Measurements from ENCODE around the gene RPS26. TPM values are rescaled to one million over a fixed set of nuclear protein-coding genes. Genes with fewer than 3 reads are reported as not detected.

Gene RPS26
- 317 and 566 TPM in 2 replicates for total RNA-seq

GRCh38 chr12:56041552-56042429 is at the start of gene RPS26:
Gene RPS26 (plus strand): TSS chr12:56041918. CDS start chr12:56042167, 249 bp downstream.

GRCh38 chr12:55996715-55997534 is 44.8 kb upstream of the RPS26 start, which contains the start of gene SUOX:
Gene SUOX (plus strand): TSS chr12:55997276. CDS start chr12:56002222, 4,946 bp downstream.

GRCh38 chr12:56020423-56021184 is 21.1 kb upstream of the RPS26 start, which contains the start of gene IKZF4:
Gene IKZF4 (plus strand): TSS chr12:56021043. CDS start chr12:56021494, 451 bp downstream.

GRCh38 chr12:56079723-56080555 is 38.2 kb downstream of the RPS26 start, which contains the start of gene ERBB3:
Gene ERBB3 (plus strand): TSS chr12:56080165. CDS start chr12:56080301, 136 bp downstream.

Other genes starting within 250 kb of the RPS26 start
- 62.7 and 67.1 TPM in 2 replicates for gene SARNP, start 224.2 kb upstream of the RPS26 start, total RNA-seq
- gene ORMDL2, start 223.9 kb upstream of the RPS26 start, total RNA-seq, result 8.5 and 15.4 TPM in 2 replicates
- 27.6 and 32.8 TPM in 2 replicates for gene DNAJC14, start 212.3 kb upstream of the RPS26 start, total RNA-seq
- 36.8 and 37.2 TPM in 2 replicates for gene MMP19, start 199.0 kb upstream of the RPS26 start, total RNA-seq
- 24.9 and 29.9 TPM in 2 replicates for gene PYM1, start 114.0 kb upstream of the RPS26 start, total RNA-seq
- 39.6 and 47.5 TPM in 2 replicates for gene DGKA, start 110.8 kb upstream of the RPS26 start, total RNA-seq
- 0.44 and 0.68 TPM in 2 replicates for gene PMEL, start 75.9 kb upstream of the RPS26 start, total RNA-seq
- 5.7 and 10.3 TPM in 2 replicates for gene CDK2, start 75.1 kb upstream of the RPS26 start, total RNA-seq
- gene RAB5B, start 67.8 kb upstream of the RPS26 start, total RNA-seq, result 60.3 and 66.4 TPM in 2 replicates
- gene SUOX, start 44.6 kb upstream of the RPS26 start, total RNA-seq, result 13.0 and 18.5 TPM in 2 replicates
- gene IKZF4, start 20.9 kb upstream of the RPS26 start, total RNA-seq, result 2.6 and 4.5 TPM in 2 replicates
- 0.39 TPM in 1 of 2 replicates, not detected in the other for gene ERBB3, start 38.2 kb downstream of the RPS26 start, total RNA-seq
- 72.1 and 74.9 TPM in 2 replicates for gene PA2G4, start 62.6 kb downstream of the RPS26 start, total RNA-seq
- 2,429 and 4,110 TPM in 2 replicates for gene RPL41, start 74.7 kb downstream of the RPS26 start, total RNA-seq
- 3.8 and 4.0 TPM in 2 replicates for gene ZC3H10, start 76.3 kb downstream of the RPS26 start, total RNA-seq
- gene ESYT1, start 86.3 kb downstream of the RPS26 start, total RNA-seq, result 112 and 122 TPM in 2 replicates
- gene MYL6B, start 110.7 kb downstream of the RPS26 start, total RNA-seq, result 52.9 and 103 TPM in 2 replicates
- gene MYL6, start 116.4 kb downstream of the RPS26 start, total RNA-seq, result 1,038 TPM in 2 replicates
- gene SMARCC2, start 147.6 kb downstream of the RPS26 start, total RNA-seq, result 51.1 and 58.5 TPM in 2 replicates
- 45.1 and 58.2 TPM in 2 replicates for gene RNF41, start 180.0 kb downstream of the RPS26 start, total RNA-seq
- gene NABP2, start 182.4 kb downstream of the RPS26 start, total RNA-seq, result 20.4 and 24.1 TPM in 2 replicates
- gene SLC39A5, start 188.1 kb downstream of the RPS26 start, total RNA-seq, result not detected in 2 replicates
- 15.5 and 20.8 TPM in 2 replicates for gene ANKRD52, start 216.5 kb downstream of the RPS26 start, total RNA-seq
- gene COQ10A, start 225.0 kb downstream of the RPS26 start, total RNA-seq, result 7.2 and 7.4 TPM in 2 replicates